GM19043 (cell line): ENCODE results near the gene KRTAP5-5.

Source experiments
- ATAC-seq: cut with Tn5 transposase; IDR thresholded peaks from one replicate; pipeline ENCODE4 v1.9.1; 2021; ENCODE audit warnings: low read depth; ENCODE audit not compliant: unreplicated experiment

Gene KRTAP5-5

GRCh38 chr11:1673446-1674172, 44.0 kb downstream of the KRTAP5-5 start:
- no peak for ATAC-seq

- ATAC-seq: no peak
These were observed 44.9 kb downstream of the KRTAP5-5 start for GRCh38 chr11:1674173-1675131.

GRCh38 chr11:1675536-1676228, 46.1 kb downstream of the KRTAP5-5 start:
- no peak for ATAC-seq

GRCh38 chr11:1676229-1676740, 46.7 kb downstream of the KRTAP5-5 start:
- no peak for ATAC-seq

- ATAC-seq: no peak
These were observed 50.3 kb downstream of the KRTAP5-5 start for GRCh38 chr11:1679881-1680280.
